Sciatic nerve (tissue), 2 donors: Measurements from ENCODE around the gene MRE11. TPM values are rescaled to one million over a fixed set of nuclear protein-coding genes. Genes with fewer than 3 reads are reported as not detected.

Experiments used
- ATAC-seq: fragments of 200-7000 bp; cut with Tn5 transposase; one replicate; pipeline ENCODE4 v1.9.1; 2020; ENCODE audit warnings: mild to moderate bottlenecking, moderate library complexity
- DNase-seq: peaks from one replicate; pipeline ENCODE4 v3.0.0-alpha.2; 2020; ENCODE audit warnings: low spot score
- intact Hi-C: fragments of 100-400 bp; cut with DNase I; formaldehyde crosslinking; loops from one replicate; pipeline ENCODE4 v1.14.2; 2022
- total RNA-seq: library from RNA; stranded (reverse); fragmentation: NEBNext Ultra II Directional; extraction: Animal tissue kit (Norgen Biotek cat#: 25700); gene quantifications from one replicate; pipeline ENCODE4 v1.2.1, GENCODE V29; 2021
- donor health status: DM: no; HTN: no; CAD: no.
- donor health status: DM: no; HTN: no; CAD: no.

The MRE11 gene
- 30.7 TPM for total RNA-seq

- intact Hi-C loops = no loop called here
- peak; percentile 97 for DNase-seq
- ATAC-seq = peak; percentile 100
These were observed at the start of gene MRE11, which contains the start of gene ANKRD49 for GRCh38 chr11:94493281-94494125. MRE11 (minus strand) TSS chr11:94493844; CDS start chr11:94492801, 1,043 bp downstream. ANKRD49 (plus strand) TSS chr11:94493984; CDS start chr11:94496694, 2,710 bp downstream.

- DNase-seq (no peak), ATAC-seq (no peak)
- intact Hi-C loops = no loop called here
These were observed 45.8 kb upstream of the MRE11 start for GRCh38 chr11:94539420-94539819.

GRCh38 chr11:94537031-94537600 lies 43.5 kb upstream of the MRE11 start:
- intact Hi-C loops = no loop called here
- peak; percentile 59 for ATAC-seq
- DNase-seq = no peak

GRCh38 chr11:94536386-94536785 lies 42.7 kb upstream of the MRE11 start:
- ATAC-seq = no peak
- intact Hi-C loops = no loop called here

GRCh38 chr11:94533696-94534630 lies 40.3 kb upstream of the MRE11 start:
- DNase-seq (no peak), ATAC-seq (peak; percentile 65)
- intact Hi-C loops = no loop called here

More at GRCh38 chr11:94536386-94536785, 42.7 kb upstream of the MRE11 start:
- DNase-seq = no peak

- intact Hi-C loops = no loop called here
- ATAC-seq (peak; percentile 36), DNase-seq (no peak)
These were observed 39.6 kb upstream of the MRE11 start for GRCh38 chr11:94533206-94533605.

GRCh38 chr11:94532211-94532610 lies 38.6 kb upstream of the MRE11 start:
- intact Hi-C loops = no loop called here
- DNase-seq = no peak
- ATAC-seq = no peak

GRCh38 chr11:94528551-94528950 lies 34.9 kb upstream of the MRE11 start:
- intact Hi-C loops = no loop called here
- ATAC-seq (no peak), DNase-seq (no peak)

- intact Hi-C loops = no loop called here
- ATAC-seq = no peak
- no peak for DNase-seq
These were observed 33.2 kb upstream of the MRE11 start for GRCh38 chr11:94526645-94527438.

- ATAC-seq (no peak), DNase-seq (peak; percentile 86)
- intact Hi-C loops = no loop called here
These were observed 32.1 kb upstream of the MRE11 start for GRCh38 chr11:94525546-94526324.

GRCh38 chr11:94524341-94524740 lies 30.7 kb upstream of the MRE11 start:
- intact Hi-C loops = no loop called here
- ATAC-seq = no peak
- no peak for DNase-seq

GRCh38 chr11:94521684-94522083 lies 28.0 kb upstream of the MRE11 start:
- intact Hi-C loops = loop anchor here (2.0 kb wide), 1 partner anchor 77 kb away; no protein-coding TSS in a partner anchor
- ATAC-seq (no peak), DNase-seq (no peak)

- ATAC-seq = peak; percentile 41
- DNase-seq = no peak
- intact Hi-C loops = no loop called here
These were observed 25.9 kb upstream of the MRE11 start for GRCh38 chr11:94519478-94520084.

GRCh38 chr11:94518300-94518699 lies 24.7 kb upstream of the MRE11 start:
- intact Hi-C loops = no loop called here
- ATAC-seq (no peak), DNase-seq (no peak)

GRCh38 chr11:94516725-94517124 lies 23.1 kb upstream of the MRE11 start:
- intact Hi-C loops = no loop called here
- no peak for DNase-seq
- no peak for ATAC-seq

- intact Hi-C loops = no loop called here
These were observed 21.8 kb upstream of the MRE11 start for GRCh38 chr11:94515398-94515797.

GRCh38 chr11:94513091-94513490 lies 19.4 kb upstream of the MRE11 start:
- ATAC-seq = no peak
- no peak for DNase-seq
- intact Hi-C loops = no loop called here

More at GRCh38 chr11:94515398-94515797, 21.8 kb upstream of the MRE11 start:
- ATAC-seq (no peak), DNase-seq (no peak)
